SKM-1 treated with dmso at 0.1 percent for 144 hours (cell line): ENCODE data around the gene OBSCN.

ENCODE experiments used
- DNase-seq: peaks from one replicate; lab custom pipeline; 2025; ENCODE audit not compliant: unreplicated experiment; lab: John Stamatoyannopoulos, UW

OBSCN gene

GRCh38 chr1:228274452-228275178 lies 66.8 kb downstream of the OBSCN start:
- DNase-seq: no peak

DNA sequence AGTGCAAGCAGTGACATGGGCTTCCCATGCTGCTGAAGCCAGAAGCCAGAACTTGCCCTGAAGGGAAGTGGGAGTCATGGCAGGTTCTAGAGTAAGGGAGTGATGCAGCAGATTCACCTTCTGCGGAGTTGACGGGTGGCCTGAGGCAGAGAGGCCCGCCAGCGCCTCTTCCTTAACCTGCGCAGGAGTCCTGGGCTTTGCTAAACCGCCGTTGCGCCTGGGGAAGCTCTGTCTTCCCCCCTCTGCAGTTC lies 67.3 kb downstream of the OBSCN start:
- DNase-seq: no peak

GRCh38 chr1:228275430-228276173 lies 67.8 kb downstream of the OBSCN start:
- DNase-seq: no peak

DNA sequence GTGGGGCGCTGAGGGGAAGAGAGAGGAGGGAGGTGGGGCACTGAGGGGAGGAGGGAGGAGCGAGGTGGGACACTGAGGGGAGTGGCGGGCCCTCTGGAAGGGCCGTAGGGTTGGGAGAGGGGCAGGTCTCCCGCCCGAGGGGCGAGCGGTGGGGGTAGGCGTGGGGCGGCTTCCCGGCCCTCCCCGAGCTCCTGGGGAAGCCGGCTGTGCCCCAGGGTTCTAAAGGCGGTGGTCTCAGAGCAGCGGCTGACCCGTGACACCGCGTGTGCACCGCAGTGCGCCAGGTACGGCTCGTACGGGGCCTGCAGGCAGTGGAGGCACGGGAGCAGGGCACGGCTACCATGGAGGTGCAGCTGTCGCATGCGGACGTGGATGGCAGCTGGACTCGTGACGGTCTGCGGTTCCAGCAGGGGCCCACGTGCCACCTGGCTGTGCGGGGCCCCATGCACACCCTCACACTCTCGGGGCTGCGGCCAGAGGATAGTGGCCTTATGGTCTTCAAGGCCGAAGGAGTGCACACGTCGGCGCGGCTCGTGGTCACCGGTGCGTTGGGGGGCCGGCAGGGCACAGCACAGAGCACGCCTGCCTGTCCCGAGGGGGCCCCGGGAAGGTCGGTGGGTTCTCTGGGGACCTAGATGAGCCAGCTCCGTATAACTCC lies 68.5 kb downstream of the OBSCN start:
- DNase-seq: no peak

DNA sequence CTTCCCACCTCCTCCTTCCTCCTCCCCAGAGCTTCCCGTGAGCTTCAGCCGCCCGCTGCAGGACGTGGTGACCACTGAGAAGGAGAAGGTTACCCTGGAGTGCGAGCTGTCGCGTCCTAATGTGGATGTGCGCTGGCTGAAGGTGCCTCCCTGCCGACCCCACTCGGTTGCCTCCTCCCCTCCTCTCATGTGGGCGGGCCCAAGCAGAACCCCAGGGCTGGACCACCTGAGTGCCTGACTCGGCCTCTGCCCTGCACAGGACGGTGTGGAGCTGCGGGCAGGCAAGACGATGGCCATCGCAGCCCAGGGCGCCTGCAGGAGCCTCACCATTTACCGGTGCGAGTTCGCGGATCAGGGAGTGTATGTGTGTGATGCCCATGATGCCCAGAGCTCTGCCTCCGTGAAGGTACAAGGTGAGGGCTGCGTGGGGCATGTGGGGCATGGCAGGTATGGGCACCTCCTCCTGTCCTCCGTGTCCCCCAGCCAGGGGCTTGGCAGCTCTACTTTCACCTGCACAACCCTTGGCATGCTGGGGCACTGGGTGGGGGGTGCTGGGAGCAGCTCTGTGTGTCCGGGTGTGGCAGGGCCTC lies 69.2 kb downstream of the OBSCN start:
- no peak for DNase-seq

- no peak for DNase-seq
Measured at GRCh38 chr1:228277491-228278431, 69.9 kb downstream of the OBSCN start.

DNA sequence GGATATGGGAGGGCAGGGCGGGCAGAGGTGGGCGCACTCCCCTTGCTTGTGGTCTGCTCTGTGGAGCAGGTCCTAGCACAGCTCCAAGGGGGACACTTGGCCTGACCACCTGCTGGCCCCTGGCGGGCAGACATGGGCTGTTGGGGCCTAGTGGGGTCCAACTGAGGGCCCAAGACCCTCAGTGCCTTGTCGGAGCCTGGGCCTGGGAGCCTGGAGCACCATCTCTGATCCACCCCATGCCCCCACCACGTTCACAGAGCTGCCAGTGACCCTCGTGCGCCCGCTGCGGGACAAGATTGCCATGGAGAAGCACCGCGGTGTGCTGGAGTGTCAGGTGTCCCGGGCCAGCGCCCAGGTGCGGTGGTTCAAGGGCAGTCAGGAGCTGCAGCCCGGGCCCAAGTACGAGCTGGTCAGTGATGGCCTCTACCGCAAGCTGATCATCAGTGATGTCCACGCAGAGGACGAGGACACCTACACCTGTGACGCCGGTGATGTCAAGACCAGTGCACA lies 70.6 kb downstream of the OBSCN start:
- DNase-seq: no peak

DNA sequence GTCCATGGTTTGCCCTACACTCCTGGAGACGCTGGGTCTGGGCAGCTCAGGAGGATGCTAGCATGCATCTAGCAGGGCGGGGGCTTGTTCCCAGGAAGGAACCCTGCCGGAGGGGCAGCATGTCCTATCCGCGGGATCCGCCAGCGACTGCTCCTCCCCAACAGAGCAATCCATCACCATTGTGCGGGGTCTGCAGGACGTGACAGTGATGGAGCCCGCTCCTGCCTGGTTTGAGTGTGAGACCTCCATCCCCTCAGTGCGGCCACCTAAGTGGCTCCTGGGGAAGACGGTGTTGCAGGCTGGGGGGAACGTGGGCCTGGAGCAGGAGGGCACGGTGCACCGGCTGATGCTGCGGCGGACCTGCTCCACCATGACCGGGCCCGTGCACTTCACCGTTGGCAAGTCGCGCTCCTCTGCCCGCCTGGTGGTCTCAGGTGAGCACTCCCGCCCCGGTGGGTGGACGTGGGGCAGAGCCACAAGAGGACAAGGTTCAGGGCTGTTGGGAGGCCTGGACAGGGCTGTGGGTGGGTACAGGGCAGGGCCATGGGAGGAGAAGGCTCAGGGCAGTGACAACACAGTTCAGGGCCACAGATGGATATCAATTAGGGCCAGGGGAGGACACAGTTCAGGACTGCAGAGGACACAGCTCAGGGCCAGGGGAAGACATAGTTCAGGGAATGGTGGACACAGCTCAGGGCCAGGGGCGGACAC lies 71.3 kb downstream of the OBSCN start:
- no peak for DNase-seq

DNA sequence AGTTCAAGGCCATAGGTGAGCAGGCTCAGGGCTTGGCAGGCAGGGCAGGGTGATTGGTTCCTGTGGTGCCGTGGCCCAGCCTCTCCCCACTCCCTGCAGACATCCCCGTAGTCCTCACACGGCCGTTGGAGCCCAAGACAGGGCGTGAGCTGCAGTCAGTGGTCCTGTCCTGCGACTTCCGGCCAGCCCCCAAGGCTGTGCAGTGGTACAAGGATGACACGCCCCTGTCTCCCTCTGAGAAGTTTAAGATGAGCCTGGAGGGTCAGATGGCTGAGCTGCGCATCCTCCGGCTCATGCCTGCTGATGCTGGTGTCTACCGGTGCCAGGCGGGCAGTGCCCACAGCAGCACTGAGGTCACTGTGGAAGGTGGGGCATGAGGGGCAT lies 71.9 kb downstream of the OBSCN start:
- no peak for DNase-seq

- no peak for DNase-seq
Measured at GRCh38 chr1:228280106-228280901, 72.5 kb downstream of the OBSCN start.

GRCh38 chr1:228280961-228281591 lies 73.2 kb downstream of the OBSCN start:
- DNase-seq: no peak

GRCh38 chr1:228281631-228282328 lies 73.9 kb downstream of the OBSCN start:
- DNase-seq: no peak

DNA sequence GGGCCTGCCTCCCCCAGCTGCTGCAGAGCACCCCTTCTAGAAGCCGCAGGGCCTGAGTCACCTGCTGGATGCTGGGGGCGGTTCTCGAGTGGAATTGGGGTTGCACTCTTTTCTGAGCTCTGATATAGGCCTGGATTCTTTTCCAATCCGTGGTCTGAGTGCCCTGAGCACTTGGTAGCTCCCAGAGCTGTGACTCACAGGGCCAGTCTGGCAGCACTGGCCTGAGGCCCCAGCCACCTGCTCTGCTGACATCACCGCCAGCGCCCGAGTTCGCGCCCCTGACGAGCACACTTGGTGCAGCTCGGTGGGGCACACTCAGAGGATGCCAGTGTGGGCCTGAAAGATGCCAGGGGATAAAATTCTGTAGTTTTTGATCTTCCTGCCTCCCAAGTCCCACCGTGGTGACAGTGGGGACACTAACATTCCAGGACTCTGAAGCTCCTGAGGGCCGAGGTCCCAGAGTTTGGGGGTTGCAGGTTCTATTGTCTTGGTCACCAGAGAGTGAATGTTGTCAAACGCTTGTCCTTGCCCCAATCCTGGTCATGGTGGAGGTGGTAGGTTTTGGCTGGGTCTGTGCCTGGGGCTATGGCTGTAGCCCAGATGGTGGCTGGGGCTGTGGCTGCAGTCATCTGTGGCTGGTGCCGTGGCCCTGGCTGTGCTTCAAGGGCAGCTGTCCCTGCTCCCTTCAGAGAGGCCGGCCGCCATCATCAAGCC lies 74.6 kb downstream of the OBSCN start:
- DNase-seq: no peak

DNA sequence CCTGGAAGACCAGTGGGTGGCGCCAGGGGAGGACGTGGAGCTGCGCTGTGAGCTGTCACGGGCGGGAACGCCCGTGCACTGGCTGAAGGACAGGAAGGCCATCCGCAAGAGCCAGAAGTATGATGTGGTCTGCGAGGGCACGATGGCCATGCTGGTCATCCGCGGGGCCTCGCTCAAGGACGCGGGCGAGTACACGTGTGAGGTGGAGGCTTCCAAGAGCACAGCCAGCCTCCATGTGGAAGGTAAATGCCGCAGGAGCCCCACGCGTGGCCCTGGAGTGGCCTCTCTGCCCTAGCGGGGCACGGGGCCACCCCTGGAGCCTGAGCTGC lies 75.2 kb downstream of the OBSCN start:
- DNase-seq: no peak

DNA sequence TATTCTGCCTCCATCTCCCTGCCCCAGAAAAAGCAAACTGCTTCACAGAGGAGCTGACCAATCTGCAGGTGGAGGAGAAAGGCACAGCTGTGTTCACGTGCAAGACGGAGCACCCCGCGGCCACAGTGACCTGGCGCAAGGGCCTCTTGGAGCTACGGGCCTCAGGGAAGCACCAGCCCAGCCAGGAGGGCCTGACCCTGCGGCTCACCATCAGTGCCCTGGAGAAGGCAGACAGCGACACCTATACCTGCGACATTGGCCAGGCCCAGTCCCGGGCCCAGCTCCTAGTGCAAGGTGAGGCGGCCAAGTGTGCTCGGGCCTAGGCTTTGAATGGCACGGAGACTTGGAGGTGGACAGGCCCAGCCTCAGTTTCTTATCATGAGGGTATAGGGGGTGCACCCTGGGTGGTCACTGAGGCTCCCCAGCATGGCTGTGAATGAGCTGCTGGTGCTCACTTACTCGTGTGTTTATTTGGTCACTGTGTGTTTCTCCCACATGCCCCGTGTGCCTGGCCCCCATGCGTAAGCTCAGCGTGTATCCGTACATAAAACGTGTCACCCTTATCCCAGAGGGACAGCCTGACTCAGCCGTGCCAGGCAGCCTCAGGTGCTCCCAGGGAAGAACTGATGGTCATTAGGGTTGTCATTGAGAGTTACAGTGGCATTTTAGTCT lies 75.8 kb downstream of the OBSCN start:
- DNase-seq: no peak

DNA sequence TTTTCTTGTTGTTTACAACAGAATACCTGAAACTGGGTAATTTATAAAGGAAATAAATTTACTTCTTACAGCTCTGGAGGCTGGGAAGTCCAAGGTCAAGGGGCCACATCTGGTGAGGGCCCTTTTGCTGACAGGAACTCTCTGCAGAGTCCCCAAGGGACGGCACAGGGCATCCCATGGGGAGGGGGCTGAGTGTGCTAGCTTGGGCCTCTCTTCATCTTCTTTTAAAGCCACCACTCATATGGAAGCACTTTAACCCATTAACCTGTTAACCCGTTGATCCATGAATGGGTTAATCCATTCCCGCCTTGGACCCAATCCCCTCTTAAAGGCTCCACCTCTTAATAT lies 76.3 kb downstream of the OBSCN start:
- no peak for DNase-seq

- no peak for DNase-seq
Measured at GRCh38 chr1:228284521-228284920, 76.7 kb downstream of the OBSCN start.
